Activated T-helper 1 cell treated with anti-CD3 and anti-CD28 coated beads, Interleukin-2, amount 50 U/mL, for 16 hours (primary cell): ENCODE measurements around the gene MAFG.

Experiments used
- DNase-seq, 2 donors: peaks; one replicate each; pipeline ENCODE4 v3.0.0-alpha.2; 2020; ENCODE audit warnings: low read depth in 1 of 2, low spot score in 1 of 2

MAFG gene

GRCh38 chr17:81898029-81898866, 29.3 kb downstream of the MAFG start:
- no peak for DNase-seq

- no peak for DNase-seq
Measured at GRCh38 chr17:81895400-81895799, 32.1 kb downstream of the MAFG start.

- DNase-seq, result no peak
Measured at GRCh38 chr17:81891303-81891552, 36.3 kb downstream of the MAFG start.

DNA sequence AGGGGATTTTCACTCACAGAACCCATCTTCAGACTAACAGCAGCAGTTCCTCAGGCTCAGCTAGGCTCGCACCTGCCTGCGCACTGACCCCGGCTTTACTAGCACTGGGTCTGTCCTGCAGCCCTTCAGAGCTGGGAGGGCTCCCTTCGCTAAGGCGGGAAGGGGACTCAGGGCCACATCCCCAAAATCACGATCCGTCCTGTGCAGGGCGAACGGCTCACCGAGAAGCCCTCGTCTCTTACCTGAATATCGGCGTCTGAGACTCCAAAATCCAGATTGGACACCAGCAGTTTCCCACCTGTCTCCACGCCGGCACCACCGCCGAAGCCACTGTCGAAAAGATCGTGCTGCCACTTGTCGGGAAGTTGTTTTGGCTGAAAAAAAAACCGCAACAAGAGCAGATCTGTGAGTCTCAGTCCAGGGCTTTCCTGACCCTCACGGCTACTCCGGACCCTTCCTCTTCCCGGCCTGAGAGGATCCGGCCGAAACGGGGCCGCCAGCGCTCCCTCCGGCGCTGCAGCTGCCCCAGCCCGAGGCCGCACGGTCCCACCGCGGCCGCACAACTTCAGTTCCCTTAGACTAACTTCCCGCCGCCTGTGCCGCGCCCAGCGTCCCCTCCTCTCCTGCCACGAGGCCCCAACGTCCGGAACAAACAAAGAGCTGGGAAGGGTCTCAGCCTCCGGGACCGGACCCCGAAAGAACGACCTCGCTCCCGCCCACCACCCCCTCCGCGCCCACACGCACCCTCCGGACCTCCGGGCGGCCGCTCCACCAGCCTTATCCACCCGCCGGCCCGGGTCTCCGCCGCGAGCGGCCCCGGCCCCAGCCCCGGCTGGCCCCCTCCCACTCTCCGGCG, 36.9 kb downstream of the MAFG start:
- no peak for DNase-seq

DNA sequence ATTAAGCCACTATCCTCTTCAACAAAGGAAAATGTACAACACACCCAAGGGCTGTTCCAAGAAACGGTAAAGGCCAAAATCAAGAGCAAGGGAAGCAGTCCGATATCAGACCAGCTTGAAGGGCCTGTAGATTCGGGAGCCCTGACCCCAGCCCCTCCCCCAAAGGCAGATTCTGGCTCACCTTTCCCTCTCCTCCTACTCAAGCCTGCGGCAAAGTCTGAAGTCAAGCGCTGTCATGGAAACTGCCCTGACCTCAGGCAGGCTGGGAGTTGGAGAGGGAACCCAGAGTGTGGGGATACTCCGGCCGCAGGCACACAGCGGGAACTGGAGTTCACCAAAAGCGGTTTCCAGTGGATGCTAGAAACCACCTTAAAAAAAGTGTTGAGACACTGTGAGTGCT, 37.9 kb downstream of the MAFG start:
- no peak for DNase-seq

- no peak for DNase-seq
Measured at GRCh38 chr17:81888988-81889595, 38.4 kb downstream of the MAFG start.

GRCh38 chr17:81888105-81888987, 39.2 kb downstream of the MAFG start:
- no peak for DNase-seq

- DNase-seq, result no peak
Measured at GRCh38 chr17:81885869-81886548, 41.5 kb downstream of the MAFG start.

DNA sequence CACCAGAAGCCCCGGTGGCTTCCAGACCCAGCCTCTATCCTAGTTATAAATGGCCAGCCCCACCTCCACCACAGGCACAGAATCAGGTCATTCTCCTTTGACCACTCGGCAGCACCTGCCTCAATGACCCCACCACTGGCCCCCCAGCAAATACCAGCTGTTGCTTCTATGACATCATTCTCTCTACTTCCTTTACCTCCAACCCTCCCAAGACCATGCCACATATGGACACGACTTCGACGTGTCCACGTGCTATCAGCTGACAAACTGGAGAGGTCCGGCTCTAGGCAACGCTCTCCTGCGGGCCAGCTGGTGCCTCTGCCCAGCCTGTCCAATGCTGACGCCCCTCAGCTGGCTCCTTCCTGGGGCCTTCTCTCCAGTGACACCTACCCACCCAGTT, 42.1 kb downstream of the MAFG start:
- DNase-seq, result no peak

- DNase-seq, result no peak
Measured at GRCh38 chr17:81884968-81885367, 42.6 kb downstream of the MAFG start.

GRCh38 chr17:81884520-81884919, 43.0 kb downstream of the MAFG start:
- DNase-seq, result no peak

- DNase-seq, result no peak
Measured at GRCh38 chr17:81879121-81879520, 48.4 kb downstream of the MAFG start.

- DNase-seq, result no peak
Measured at GRCh38 chr17:81878294-81878693, 49.2 kb downstream of the MAFG start.

DNA sequence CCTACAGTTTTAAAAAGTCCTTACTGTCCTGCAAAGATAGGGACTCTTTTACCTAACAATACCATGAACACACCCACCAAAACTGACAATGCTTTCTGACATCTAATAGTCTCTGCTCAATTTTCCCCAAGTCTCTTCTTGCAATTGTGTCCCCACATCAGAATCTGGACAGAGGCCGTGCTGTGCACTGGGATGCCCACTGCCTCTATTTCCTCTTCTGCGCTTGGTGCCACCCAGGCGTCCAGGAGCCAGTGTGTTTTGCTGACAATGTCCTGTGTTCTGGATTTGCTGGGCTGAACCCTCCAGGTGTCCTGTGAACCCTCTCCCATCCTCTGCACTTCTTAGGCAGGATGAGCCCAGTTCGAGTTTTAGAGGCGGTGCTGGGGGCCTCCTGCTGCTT, 50.0 kb downstream of the MAFG start:
- DNase-seq, result no peak

DNA sequence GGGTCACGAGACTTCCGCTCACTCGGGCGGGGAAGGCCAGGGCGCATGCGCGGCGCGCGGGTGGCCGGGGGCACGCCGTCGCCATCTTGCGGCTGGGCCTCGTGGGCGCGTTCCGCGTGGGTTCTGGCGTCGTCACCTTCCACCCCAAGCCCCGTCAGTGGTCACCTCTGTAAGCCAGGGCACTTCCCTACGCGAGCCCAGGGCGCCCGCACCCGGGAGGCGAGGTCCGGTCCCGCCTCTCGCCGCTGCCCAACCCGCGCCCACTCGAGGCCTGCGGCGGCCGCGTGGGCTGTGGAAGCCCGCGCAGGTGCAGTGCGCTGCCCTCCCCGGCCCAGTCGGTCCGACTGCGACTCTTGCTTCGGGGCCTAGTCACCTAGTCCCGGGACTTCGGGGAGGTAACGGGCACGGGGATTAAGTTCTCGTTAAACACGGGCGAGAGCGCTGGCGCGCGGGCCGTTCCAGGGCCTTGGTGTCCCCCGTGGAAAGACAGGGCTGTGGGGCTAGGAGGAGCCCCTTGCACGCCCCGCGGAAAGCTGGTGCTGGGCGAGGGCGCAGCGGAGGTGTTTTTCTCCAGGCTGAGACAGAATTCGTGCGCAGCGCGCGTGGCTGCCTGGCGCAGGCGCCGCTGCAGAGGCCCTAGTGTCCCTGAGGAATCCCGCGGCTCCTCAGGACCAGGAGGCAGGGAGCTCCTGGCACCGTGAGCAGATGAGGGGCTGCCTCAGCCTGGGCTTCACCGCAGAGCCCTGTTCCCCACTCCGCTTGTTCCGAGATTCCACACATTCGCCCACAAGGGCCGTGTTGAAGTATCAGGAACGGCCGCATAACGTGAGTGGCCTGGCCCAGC, 55.9 kb downstream of the MAFG start:
- DNase-seq, result peak; percentile 93 to 95

DNA sequence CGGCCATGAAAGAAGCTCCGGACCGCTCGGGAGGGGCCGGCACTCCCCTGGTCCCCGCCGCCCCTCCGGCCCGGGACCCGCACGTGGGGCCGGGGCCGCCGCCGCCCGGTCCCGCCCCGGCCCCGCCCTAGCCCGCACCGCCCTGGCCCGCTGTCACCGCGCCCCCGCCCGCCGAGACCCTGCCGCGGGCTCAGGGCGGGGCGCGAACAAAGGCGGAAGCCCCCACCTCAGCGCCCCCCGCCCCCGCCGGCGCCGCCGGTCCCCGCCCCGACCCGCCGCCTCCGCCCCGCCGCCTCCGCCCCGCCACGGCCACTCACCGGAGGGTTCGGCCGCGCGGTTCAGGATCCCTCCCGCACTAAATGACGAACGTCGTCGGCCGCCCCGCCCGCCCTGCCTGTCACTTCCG, 56.6 kb downstream of the MAFG start, which contains the start of gene ARHGDIA:
Gene ARHGDIA, minus strand, starts transcription at position 357 of the 406 bp plus-strand sequence. CDS start 1,407 bp downstream, outside the sequence.
- DNase-seq, result no peak

DNA sequence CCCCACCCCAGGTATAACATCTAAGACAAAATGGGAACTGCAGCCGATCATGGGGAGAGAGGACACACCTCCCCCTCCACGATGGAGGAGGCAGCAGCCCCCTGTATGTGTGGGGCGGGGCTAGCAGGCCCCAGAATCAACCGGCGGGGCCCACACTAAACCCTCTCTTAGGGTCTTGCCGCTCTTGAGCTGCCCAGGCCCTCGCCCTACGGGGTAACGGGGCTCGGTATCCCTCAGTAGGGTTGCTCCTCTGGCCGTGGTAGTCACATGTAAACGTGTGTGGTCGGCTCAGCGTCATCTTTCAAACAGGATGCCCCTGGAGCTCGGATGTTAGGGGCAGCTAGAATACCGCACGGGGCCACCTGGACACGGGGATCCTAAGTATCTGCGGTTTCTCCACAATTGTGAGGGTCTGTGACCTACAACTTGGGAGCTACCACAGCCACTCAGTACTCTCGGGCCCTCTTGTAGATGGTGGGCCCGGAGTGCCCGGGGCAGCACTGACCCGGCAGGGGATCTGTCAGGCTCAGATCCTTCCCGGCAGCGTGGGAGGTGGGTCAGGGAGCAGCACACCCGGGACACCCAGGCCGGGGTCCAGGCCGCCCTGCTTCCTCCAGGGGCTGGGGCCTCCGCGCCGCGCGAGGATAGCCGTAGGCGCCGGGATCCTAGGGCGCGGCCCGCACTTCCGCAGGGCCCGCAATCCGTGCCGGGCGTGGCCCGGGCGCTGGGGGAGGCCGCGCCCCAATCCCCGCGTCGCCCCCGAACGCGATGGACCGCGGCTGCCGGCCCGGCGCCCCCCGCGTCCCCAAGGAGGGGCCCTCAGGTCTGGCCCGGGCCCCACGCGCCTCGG, 57.2 kb downstream of the MAFG start:
- DNase-seq, result no peak
